HuH-7.5 (cell line): Measurements from ENCODE around the gene ZSCAN4.
A peak's percentile ranks its signal among the peaks of the same experiment; 100 is the strongest.

Experiments
- DNase-seq: peaks from one replicate; pipeline ENCODE4 v3.0.0; 2011; ENCODE audit warnings: low spot score

The ZSCAN4 gene, protein sequence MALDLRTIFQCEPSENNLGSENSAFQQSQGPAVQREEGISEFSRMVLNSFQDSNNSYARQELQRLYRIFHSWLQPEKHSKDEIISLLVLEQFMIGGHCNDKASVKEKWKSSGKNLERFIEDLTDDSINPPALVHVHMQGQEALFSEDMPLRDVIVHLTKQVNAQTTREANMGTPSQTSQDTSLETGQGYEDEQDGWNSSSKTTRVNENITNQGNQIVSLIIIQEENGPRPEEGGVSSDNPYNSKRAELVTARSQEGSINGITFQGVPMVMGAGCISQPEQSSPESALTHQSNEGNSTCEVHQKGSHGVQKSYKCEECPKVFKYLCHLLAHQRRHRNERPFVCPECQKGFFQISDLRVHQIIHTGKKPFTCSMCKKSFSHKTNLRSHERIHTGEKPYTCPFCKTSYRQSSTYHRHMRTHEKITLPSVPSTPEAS

GRCh38 chr19:57668635-57669034 lies at the start of gene ZSCAN4:
Gene ZSCAN4, plus strand, starts transcription at chr19:57668935. Its CDS starts 7,211 bp downstream, at chr19:57676146.
- DNase-seq = no peak

DNA sequence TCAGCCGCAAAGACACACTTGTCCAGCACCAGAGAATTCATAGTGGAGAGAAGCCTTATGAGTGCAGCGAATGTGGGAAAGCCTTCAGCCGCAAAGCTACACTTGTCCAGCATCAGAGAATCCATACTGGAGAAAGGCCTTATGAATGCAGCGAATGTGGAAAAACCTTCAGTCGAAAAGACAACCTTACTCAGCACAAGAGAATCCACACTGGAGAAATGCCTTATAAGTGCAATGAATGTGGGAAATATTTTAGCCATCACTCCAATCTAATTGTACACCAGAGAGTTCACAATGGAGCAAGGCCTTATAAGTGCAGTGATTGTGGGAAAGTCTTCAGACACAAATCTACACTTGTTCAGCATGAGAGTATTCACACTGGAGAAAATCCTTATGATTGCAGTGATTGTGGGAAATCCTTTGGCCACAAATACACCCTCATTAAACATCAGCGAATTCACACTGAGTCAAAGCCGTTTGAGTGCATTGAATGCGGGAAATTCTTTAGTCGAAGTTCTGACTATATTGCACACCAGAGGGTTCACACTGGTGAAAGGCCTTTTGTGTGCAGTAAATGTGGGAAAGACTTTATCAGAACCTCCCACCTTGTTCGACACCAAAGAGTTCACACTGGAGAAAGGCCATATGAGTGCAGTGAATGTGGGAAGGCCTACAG lies 47.9 kb upstream of the ZSCAN4 start:
- DNase-seq = no peak

DNA sequence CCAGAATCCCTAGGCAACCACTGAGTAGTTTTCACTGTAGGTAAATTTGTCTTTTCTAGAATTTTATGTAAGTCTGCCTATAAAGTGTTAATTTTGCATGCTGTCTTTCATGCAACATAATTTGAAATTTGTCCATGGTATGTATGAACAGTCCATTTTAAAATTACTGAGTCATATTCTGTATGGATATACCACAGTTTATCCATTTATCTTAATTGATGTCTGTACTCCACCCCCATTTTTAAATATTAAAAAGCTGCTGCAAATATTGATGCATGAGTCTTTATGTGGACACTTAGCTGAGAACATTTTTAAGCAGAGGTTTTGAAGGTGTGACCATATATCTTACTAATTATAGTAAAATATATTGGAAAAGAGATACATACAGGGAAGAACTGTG lies 45.6 kb upstream of the ZSCAN4 start:
- DNase-seq = no peak

- peak; percentile 89 for DNase-seq
Measured at GRCh38 chr19:57632987-57633831, 35.5 kb upstream of the ZSCAN4 start, which contains the start of gene ZNF211. Gene ZNF211, plus strand, starts transcription at chr19:57633168. Its CDS starts 179 bp downstream, at chr19:57633347.

DNA sequence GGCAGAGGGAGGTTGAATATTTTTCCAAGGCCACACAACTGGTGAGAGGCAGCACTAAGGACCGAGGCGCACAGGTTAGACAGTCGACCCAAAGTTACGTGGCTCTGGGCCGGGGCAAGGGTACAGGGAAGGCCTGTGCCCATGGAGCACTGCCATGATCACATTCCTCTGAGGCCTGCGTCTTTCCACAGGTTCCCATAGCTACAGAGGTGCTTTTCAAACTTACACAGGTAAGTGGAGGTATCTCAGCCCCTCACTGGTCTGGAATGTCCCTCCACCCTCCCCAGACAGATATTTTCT lies 35.0 kb upstream of the ZSCAN4 start:
- no peak for DNase-seq

DNA sequence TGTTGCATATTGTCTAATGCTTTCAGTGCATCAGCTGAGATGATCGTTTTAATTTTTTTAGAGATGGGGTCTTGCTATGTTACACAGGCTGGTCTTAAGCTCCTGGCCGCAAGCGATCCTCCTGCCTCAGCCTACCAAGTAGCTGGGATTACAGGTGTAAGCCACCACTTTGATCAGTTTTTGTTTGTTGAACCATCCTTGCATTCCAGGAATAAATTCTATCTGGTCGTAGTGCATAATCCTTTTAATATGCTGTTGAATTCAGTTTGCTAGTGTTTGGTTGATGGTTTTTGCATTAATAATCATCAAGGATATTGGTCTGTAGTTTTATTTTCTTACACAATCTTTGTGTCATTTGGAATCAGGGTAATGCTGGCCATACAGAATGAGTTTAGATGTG lies 31.4 kb upstream of the ZSCAN4 start:
- DNase-seq = no peak

GRCh38 chr19:57641715-57642234 lies 27.0 kb upstream of the ZSCAN4 start:
- DNase-seq = no peak

DNA sequence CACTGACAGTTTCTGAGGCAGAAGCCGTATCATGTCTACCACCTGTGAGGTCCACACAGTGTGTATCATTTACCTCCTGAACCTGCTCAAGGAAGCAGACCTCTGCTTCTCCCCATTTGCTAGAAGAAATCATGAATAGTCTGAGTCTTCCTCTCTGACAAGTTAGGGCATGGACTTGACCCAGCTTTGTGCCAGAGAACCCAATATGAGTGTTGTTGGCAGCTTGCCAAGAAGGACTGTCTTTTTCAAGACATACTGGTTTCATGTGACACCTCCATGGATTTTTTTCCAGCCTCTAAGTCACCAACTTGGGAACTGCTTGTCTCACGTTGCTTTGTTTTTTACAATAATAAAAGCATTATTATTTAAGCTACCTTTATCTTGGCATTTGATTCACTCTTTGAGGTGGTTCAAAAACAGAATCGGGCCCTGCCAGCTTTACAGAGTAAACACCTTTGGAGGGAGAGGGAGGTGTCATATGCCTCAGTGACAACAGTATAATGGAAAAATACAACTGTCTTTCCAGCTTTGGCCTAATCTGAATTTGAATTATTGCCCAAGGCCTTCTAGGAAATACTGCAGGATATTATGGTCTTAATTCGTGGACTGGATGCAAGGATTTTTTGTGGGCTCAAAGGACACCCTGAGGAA lies 26.2 kb upstream of the ZSCAN4 start:
- DNase-seq = no peak

DNA sequence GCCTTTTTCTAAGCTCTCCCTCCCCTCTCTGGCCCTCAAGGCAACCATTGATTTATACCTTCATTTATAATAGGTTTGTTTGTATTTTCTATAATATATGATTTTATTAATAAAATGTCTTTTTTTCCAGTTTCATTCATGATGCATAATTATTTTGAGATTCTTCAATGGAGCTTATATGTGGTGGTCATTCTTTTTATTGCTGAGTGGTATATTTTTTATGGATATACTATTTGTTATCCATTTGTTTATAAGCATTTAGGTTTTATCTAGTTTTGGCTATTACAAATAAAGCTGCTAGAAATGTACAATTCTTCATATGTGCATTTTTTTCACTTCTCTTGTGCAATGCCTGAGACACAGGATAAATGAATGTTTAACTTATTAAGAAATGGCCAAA lies 25.0 kb upstream of the ZSCAN4 start:
- no peak for DNase-seq

DNA sequence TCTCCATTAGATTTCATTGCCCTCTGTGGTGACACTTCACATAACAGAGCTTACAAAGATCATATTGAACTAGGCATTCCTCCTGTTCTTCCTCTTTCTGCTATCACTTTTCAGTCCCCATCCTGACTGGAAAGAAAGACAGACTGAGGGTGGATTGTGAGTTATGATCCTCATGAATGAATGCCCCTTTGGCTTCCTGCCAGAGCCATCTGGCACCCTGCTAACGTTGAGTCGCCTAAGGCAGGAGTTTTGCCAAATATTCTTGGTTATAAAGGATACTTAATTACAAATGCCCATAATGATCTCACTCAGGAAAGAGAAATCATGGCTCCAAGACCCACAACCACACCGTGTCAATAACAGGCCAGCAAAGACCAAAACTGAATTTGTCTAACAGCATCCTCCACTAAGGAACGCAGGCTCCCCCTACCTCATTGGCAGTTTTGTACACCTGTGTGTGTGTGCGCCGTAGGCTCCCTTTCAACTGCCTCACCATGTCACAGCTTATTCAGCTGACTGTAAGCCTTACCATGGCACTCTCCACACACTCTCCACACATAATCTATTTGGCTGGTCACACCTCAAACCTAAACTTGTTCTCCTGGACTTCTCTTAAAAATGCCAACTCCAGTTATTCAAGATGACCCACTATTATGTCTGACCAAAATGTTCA lies 20.3 kb upstream of the ZSCAN4 start:
- no peak for DNase-seq

GRCh38 chr19:57651654-57651996 lies 17.1 kb upstream of the ZSCAN4 start:
- no peak for DNase-seq

DNA sequence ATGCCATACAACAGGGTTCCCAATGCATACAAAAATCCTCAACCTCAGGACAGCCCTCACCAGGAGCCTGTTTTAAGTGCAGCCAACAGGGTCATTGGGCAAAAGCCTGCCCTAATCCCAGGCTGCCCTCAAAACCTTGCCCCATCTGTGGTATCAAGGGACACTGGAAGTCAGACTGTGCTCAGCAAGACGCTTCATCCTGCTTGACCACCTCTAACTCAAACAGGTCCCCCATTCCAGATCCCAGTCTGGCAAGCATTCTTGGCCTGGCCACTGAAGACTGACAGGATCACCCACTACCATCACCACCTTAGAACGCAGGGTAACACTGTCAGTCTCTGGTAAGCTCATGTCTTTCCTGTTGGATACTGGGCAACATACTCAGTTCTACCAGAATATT lies 15.0 kb upstream of the ZSCAN4 start:
- no peak for DNase-seq

GRCh38 chr19:57655443-57655842 lies 13.3 kb upstream of the ZSCAN4 start:
- DNase-seq = no peak

DNA sequence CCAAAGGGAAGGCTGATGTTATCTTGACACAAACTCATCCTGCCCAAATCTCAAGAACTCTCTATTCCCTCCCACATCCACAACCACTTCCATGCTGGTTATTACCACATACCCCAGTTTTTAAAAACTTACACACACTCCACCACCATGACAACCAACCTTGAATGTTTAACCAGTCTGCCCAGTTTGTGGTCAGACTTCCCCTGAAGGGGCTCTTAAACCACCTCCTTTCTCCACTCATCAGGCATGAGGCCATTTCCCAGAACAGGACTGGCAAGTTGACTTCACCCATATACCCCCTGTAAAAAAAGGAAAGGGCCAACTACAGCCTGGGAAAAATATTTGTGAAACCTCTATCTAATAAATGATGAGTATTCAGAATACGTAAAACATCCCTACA lies 12.4 kb upstream of the ZSCAN4 start:
- no peak for DNase-seq

- peak; percentile 65 for DNase-seq
Measured at GRCh38 chr19:57664269-57665127, 4.2 kb upstream of the ZSCAN4 start.

GRCh38 chr19:57665261-57665806 lies 3.4 kb upstream of the ZSCAN4 start:
- no peak for DNase-seq

GRCh38 chr19:57667228-57667627 lies 1.5 kb upstream of the ZSCAN4 start:
- DNase-seq = no peak

DNA sequence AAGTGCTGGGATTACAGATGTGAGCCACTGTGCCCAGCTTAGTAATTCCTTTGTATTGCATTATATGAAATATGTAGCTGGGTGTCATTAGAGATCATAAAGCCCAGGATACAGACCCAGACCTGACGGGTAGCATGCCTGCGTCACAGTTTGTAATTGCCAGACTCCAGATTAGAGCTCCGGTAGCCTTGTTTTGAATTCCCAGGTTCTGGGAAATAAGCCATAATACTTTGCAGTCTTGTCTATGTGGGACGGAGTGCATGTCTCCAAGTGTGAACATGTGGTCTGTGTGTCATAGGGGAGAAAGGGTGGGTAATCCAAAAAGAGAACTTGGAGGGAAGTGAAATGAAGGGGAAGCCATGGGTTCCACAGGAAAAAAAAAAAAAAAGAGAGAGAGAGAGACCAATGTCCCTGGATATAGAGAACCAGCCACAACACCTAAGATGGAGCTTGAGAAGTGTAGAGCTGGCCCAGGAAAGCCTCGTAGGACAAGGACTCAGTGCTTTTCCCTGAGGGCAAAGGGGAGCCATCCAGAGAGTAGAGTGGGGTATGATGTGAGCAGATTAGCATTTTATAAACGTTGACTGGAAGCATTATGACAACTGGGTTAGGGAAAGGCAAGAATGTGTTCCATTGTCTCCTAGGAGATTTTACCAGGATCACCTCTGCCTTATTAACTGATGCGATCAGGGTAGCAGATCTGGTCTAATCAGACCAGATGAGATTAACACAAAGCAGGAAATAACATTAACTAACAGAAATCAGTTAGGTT lies 2.6 kb downstream of the ZSCAN4 start:
- DNase-seq = no peak

GRCh38 chr19:57672466-57672865 lies 3.7 kb downstream of the ZSCAN4 start:
- DNase-seq = no peak
